GM18508 (cell line): ENCODE results near the gene PCCA.
"Not testable (repeated sequence)": the region's sequence is repeated elsewhere in the genome, so short reads cannot be mapped to it uniquely, and the experiment has no call there.

Source experiments
- ATAC-seq: cut with Tn5 transposase; IDR thresholded peaks from one replicate; pipeline ENCODE4 v1.9.1; 2021; ENCODE audit warnings: moderate number of reproducible peaks; ENCODE audit not compliant: insufficient read depth, unreplicated experiment

Gene PCCA

GRCh38 chr13:100515410-100515800, 426.5 kb downstream of the PCCA start:
- no peak for ATAC-seq

GRCh38 chr13:100517135-100517534, 428.2 kb downstream of the PCCA start:
- no peak for ATAC-seq

- no peak for ATAC-seq
Measured at GRCh38 chr13:100517728-100518127, 428.8 kb downstream of the PCCA start.

DNA sequence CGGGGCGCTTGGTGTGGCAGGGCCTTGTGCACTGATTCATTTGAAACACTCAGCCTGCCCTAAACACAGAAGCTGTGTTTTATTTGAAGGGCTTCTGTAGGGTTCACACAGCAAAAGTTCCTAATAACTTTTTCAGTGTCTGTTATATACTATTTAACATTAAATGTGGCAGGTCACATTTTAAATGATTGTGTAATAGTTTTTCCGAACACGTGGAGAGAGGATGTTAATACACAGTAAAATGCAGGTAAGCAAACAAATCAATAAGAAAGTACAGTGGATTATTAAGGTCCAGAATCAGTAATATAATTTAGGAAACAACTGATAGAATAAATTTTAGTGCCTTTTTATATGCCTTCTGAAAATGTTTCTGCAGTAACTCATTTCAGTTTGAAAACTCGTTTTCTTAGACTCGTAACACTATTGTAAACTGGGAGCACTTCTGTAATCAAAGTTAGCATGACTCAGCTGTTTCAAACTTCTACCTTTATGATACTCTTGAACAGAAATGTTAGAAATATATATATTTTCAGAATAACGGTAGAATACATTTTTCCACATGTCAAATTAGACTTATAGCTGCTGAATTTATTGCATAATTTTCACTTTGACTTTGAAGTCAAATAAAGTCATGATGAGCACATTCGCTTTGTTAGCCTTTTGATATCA, 429.6 kb downstream of the PCCA start:
- no peak for ATAC-seq

DNA sequence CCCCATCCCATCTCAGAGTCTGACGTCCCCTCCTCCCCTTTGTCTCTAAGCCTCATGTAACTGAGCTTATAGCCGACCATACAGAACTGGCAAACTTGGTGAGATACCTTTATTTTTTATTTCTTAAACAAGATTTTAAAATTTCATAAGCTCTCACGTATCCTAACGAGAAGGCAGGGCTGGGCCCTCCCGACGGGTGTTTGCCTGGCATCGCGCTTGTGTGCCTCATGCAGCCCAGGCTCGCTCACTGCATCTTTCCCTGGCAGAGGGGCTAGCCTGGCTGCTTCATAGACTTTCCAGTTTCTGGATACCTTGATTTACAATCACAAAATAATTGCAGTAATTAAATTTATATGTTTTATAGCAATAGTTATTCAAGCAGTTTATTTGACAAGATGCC, 430.7 kb downstream of the PCCA start:
- ATAC-seq = no peak

DNA sequence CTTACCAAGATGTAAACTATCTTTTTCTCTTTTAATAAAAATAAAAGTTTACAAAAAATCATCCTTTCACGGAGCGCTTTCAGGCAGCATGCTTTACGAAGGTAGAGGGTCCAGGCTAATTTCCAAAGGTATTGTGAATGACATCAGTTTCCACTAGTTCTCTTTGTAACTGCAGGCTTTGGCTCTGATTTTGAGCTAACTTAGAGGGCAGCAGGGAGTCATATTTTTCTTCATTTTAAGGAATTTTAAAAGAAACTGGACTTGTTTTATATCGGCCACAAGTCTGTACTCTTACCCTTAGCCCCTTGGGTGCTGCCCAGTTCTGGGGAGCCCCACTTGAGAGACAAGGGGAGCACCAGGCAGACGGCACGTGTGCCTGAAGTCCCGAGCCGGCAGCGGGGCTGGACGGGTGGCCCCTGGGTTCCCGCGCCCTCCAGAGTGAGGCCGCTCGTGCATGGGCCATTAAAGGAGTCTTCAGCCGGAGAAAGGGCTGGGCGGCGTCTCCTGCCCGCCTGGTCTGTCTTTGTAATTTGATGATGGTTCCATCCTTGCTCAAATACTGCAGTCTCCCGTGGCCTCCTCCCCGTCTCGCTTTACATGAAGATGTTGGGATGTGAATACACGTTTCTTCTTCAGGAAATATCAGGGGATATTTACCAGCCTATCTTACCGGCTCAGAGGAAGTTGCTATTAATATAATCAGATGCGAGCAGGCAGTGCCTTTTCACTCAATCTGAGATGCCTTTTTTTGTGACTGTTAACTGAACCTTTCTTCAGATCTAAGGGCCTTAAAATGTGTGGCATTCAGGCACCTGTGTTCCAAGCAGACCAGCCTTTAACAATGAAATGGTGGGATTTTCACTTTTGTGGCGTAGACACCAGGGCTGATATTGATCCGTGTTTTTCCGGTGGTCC, 432.3 kb downstream of the PCCA start:
- no peak for ATAC-seq

DNA sequence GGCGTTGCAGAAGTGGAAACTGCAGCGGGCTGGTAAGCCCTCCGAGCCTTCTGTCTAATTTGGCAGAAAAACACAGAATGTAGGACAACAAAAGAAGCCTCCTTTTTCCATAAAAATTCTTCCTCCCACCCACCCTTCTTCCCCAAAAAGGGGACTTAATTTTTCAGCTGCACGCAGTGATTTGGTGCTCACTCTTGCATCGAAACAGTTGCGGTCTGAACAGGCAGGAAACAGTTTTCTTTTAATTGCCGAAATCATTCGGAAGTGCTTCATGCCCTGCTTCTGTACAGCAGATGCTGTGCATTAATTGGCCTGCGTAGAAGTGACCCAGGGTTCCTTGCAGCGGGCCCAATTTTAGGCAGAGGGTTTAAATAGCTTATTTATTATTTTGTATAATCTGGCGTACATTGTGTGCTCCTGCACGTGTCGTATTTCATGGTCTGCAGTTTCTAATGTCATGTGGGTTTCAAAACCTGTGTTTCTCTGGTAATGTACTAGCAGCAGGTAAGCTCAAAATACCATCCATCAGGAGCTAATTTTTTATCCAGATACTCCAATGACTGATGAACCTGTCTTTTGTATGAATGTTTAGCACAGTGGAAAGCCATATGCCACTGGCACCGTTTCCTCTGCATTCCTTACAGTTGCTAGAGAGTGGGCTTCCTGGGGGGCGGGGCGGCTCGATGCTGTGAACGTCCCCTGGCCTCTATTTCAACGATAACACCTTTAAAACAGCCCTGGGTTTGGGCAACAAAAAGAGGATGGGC, 433.1 kb downstream of the PCCA start:
- ATAC-seq = no peak

DNA sequence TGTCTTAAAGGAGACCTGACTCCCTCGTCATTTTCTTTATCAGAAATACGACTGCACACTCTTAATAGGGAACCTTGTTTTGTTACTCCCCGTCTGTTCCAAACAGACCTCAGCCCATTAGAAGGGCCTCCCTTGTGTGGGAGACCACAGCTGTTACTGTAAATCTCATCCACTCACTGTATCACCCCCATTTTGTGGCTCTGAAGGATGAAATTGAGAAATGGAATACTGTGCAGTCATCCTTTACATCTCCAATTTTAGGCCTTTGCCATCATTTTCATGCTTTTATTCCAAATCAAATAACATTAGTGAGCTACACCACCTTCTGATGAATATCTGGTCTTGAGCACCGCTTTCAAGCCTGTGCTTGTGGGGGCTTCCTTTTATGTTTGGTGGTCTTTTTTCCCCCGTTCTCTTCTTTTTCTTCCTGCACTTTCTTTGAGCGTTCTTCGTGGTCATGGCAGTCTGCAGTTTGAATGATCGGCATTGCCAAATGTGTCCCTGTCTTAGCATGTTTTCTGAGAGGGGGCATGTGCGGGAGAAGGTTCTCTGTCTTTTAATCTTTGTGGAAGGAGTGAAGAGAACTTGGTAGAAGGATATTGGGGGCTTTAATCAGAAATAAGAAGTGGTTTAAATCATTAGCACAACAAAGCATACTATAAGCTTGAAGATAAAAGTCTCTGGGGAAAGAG, 433.9 kb downstream of the PCCA start:
- ATAC-seq = no peak

- no peak for ATAC-seq
Measured at GRCh38 chr13:100523411-100523810, 434.5 kb downstream of the PCCA start.

- ATAC-seq = no peak
Measured at GRCh38 chr13:100523981-100524386, 435.1 kb downstream of the PCCA start.

GRCh38 chr13:100524688-100525087, 435.8 kb downstream of the PCCA start:
- ATAC-seq = not testable (repeated sequence)

DNA sequence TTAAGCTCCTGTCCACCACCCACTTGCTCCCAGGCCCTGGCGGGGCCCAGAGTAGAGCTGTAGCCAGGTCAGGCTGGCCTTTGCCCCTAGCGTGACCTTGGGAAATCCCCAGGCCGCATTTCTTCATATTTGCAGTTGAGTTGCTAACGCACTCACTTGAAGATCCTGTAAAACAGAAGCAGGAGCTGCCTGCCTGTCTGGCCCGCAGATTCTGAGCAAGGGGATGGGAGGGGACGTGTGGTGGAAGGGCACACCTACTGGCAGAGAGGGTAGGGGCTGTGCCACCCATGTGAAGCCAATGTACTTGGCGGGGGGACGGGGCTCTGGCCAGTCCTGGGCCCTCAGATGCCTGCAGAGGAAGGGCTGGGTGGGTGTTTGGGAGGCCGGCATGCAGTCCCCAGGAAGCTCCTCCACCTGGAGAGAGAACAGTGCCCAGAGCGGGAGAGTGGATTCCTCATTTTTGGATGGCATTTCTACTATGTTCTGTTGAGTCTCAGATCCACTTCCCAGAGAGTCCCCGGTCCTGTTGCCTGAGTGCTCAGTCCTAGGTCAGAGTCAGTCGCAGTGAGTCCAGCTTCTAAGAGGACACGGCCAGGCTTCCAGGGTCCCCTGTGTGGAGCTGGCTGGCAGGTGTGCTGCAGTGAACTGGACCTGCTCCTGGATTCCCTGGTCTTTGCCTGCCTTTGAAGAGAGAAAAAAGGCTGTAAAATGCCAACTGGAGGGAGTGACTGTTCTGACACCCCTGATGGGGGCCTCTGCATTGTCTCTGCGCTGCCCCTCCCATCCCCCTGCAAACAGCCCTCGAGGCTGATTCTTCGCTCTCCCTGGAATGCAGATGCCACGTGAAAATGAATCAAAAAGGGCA, 436.8 kb downstream of the PCCA start:
- ATAC-seq = no peak

- no peak for ATAC-seq
Measured at GRCh38 chr13:100526318-100527000, 437.6 kb downstream of the PCCA start.

- ATAC-seq = no peak
Measured at GRCh38 chr13:100527644-100528043, 438.8 kb downstream of the PCCA start.

DNA sequence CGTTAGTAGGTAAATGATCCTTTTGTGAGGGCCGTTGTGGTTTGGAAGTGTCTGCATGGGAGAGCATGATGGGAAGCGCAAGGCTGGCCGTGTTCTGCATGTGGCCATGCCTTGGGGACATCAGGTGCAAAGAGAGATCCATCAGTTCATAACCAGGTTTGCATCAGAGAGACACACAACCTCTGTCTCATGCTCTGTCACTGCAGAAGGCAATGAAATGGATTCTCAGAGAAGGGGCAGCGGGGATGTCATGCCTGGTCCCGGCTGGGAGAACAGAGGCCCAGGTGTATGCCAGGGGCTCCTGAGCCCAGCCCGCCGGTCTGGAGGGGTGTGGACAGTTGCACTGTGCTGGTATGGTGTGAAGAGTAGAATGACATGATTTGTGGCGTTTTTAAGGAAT, 439.5 kb downstream of the PCCA start:
- ATAC-seq = no peak

DNA sequence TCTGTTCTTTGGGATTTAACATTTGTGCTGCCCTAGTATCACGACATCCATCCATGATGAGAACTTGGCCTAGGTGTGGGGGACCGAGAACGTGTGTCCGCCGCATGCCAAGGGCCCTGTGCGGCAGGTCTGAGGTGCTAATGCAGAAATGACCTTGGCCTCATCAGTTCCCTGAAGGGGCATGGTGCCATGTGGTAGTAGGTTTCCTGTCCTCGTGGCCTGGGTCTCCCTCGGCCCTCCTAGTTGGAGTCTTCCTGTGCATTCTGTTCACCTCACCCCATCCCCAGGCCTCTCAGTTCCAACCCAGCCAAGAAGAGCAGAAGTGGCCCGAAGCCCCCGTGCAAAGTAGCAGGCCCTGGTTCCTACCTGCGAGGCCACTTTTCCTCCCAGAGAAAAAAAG, 439.9 kb downstream of the PCCA start:
- ATAC-seq = no peak

GRCh38 chr13:100529666-100530377, 440.9 kb downstream of the PCCA start:
- no peak for ATAC-seq

- no peak for ATAC-seq
Measured at GRCh38 chr13:100530671-100531213, 441.8 kb downstream of the PCCA start.
